ENCODE results near the gene FIGN. TPM values are rescaled to one million over a fixed set of nuclear protein-coding genes. Genes with fewer than 3 reads are reported as not detected.

Gene FIGN
- total RNA-seq, 2 experiments from 2014 or later: not detected

GRCh38 chr2:163604941-163605555 is 130.8 kb downstream of the FIGN start:
- Mint-ChIP-seq H3K4me1 (no peaks in the 10 kb centered on the region), H3K4me3 (no peak overlapping the region), H3K9me3 (no peaks in the 10 kb centered on the region), H3K27me3 (no peaks in the 10 kb centered on the region), H3K36me3 (ENCODE audit: low read depth) (no peaks in the 10 kb centered on the region), H3K27ac (no peak overlapping the region)
- ChIA-PET POLR2A (no interaction called here), CTCF (no interaction called here)
- no peak for DNase-seq

- Mint-ChIP-seq H3K4me3 (no peak overlapping the region), H3K36me3 (ENCODE audit: low read depth) (no peaks in the 10 kb centered on the region), H3K27me3 (no peaks in the 10 kb centered on the region), H3K27ac (no peak overlapping the region), H3K4me1 (no peaks in the 10 kb centered on the region), H3K9me3 (no peaks in the 10 kb centered on the region)
- no peak for DNase-seq
- CTCF ChIA-PET: no interaction called here
- POLR2A ChIA-PET: no interaction called here
Measured at GRCh38 chr2:163602196-163602595, 133.6 kb downstream of the FIGN start.

GRCh38 chr2:163601377-163601776 is 134.4 kb downstream of the FIGN start:
- ChIA-PET CTCF (no interaction called here), POLR2A (no interaction called here)
- H3K36me3 Mint-ChIP-seq (ENCODE audit: low read depth): no peaks in the 10 kb centered on the region
- H3K27me3 Mint-ChIP-seq: no peaks in the 10 kb centered on the region
- DNase-seq: no peak
- no peak overlapping the region for H3K4me3 Mint-ChIP-seq
- no peaks in the 10 kb centered on the region for H3K4me1 Mint-ChIP-seq
- no peaks in the 10 kb centered on the region for H3K9me3 Mint-ChIP-seq
- H3K27ac Mint-ChIP-seq: no peak overlapping the region

GRCh38 chr2:163600801-163601200 is 135.0 kb downstream of the FIGN start:
- H3K36me3 Mint-ChIP-seq (ENCODE audit: low read depth): no peaks in the 10 kb centered on the region
- no peak overlapping the region for H3K4me3 Mint-ChIP-seq
- no peaks in the 10 kb centered on the region for H3K4me1 Mint-ChIP-seq
- H3K27ac Mint-ChIP-seq: no peak overlapping the region
- DNase-seq: no peak
- H3K9me3 Mint-ChIP-seq: no peaks in the 10 kb centered on the region
- ChIA-PET CTCF (no interaction called here), POLR2A (no interaction called here)
- no peaks in the 10 kb centered on the region for H3K27me3 Mint-ChIP-seq

- no peaks in the 10 kb centered on the region for H3K4me1 Mint-ChIP-seq
- no peak overlapping the region for H3K4me3 Mint-ChIP-seq
Measured at GRCh38 chr2:163595028-163595427, 140.8 kb downstream of the FIGN start.

GRCh38 chr2:163594497-163594896 is 141.3 kb downstream of the FIGN start:
- POLR2A ChIA-PET: no interaction called here
- no peak for DNase-seq
- no peaks in the 10 kb centered on the region for H3K36me3 Mint-ChIP-seq (ENCODE audit: low read depth)
- CTCF ChIA-PET: no interaction called here
- H3K27ac Mint-ChIP-seq: no peak overlapping the region
- no peaks in the 10 kb centered on the region for H3K9me3 Mint-ChIP-seq
- H3K4me3 Mint-ChIP-seq: no peak overlapping the region
- H3K4me1 Mint-ChIP-seq: no peaks in the 10 kb centered on the region
- no peaks in the 10 kb centered on the region for H3K27me3 Mint-ChIP-seq

More at GRCh38 chr2:163595028-163595427, 140.8 kb downstream of the FIGN start:
- DNase-seq: no peak
- Mint-ChIP-seq H3K27me3 (no peaks in the 10 kb centered on the region), H3K27ac (no peak overlapping the region), H3K9me3 (no peaks in the 10 kb centered on the region), H3K36me3 (ENCODE audit: low read depth) (no peaks in the 10 kb centered on the region)
- POLR2A ChIA-PET: no interaction called here
- CTCF ChIA-PET: no interaction called here

- H3K9me3 Mint-ChIP-seq: no peaks in the 10 kb centered on the region
- CTCF ChIA-PET: no interaction called here
- no peak overlapping the region for H3K4me3 Mint-ChIP-seq
- no peaks in the 10 kb centered on the region for H3K4me1 Mint-ChIP-seq
- POLR2A ChIA-PET: interaction anchor here (0.7 kb wide), 1 partner anchor 136 kb away, joined by 4 read pairs; no protein-coding TSS in a partner anchor
- no peak for DNase-seq
- no peaks in the 10 kb centered on the region for H3K27me3 Mint-ChIP-seq
- no peaks in the 10 kb centered on the region for H3K36me3 Mint-ChIP-seq (ENCODE audit: low read depth)
- no peak overlapping the region for H3K27ac Mint-ChIP-seq
Measured at GRCh38 chr2:163593982-163594381, 141.8 kb downstream of the FIGN start.

GRCh38 chr2:163592954-163593622 is 142.7 kb downstream of the FIGN start:
- Mint-ChIP-seq H3K27me3 (no peaks in the 10 kb centered on the region), H3K36me3 (ENCODE audit: low read depth) (no peaks in the 10 kb centered on the region), H3K9me3 (no peaks in the 10 kb centered on the region), H3K4me1 (no peaks in the 10 kb centered on the region), H3K4me3 (no peak overlapping the region), H3K27ac (no peak overlapping the region)
- POLR2A ChIA-PET: interaction anchor here (0.7 kb wide), 1 partner anchor 135 kb away, joined by 4 read pairs; no protein-coding TSS in a partner anchor
- CTCF ChIA-PET: no interaction called here
- no peak for DNase-seq

- Mint-ChIP-seq H3K36me3 (ENCODE audit: low read depth) (no peaks in the 10 kb centered on the region), H3K4me1 (no peaks in the 10 kb centered on the region), H3K27me3 (no peaks in the 10 kb centered on the region), H3K4me3 (no peak overlapping the region), H3K27ac (no peak overlapping the region), H3K9me3 (no peaks in the 10 kb centered on the region)
- POLR2A ChIA-PET: no interaction called here
- no peak for DNase-seq
- CTCF ChIA-PET: no interaction called here
Measured at GRCh38 chr2:163591461-163591860, 144.3 kb downstream of the FIGN start.

- no peak overlapping the region for H3K4me3 Mint-ChIP-seq
- H3K36me3 Mint-ChIP-seq (ENCODE audit: low read depth): no peaks in the 10 kb centered on the region
- no peak for DNase-seq
- ChIA-PET CTCF (no interaction called here), POLR2A (no interaction called here)
- no peaks in the 10 kb centered on the region for H3K27me3 Mint-ChIP-seq
- peaks cover 3% of the 10 kb centered on the region for H3K9me3 Mint-ChIP-seq
- no peaks in the 10 kb centered on the region for H3K4me1 Mint-ChIP-seq
- H3K27ac Mint-ChIP-seq: no peak overlapping the region
Measured at GRCh38 chr2:163580757-163581156, 155.1 kb downstream of the FIGN start.

- H3K4me1 Mint-ChIP-seq: no peaks in the 10 kb centered on the region
- CTCF ChIA-PET: no interaction called here
- H3K9me3 Mint-ChIP-seq: peaks cover 5% of the 10 kb centered on the region
- DNase-seq: no peak
- H3K27ac Mint-ChIP-seq: no peak overlapping the region
- H3K36me3 Mint-ChIP-seq (ENCODE audit: low read depth): no peaks in the 10 kb centered on the region
- no peaks in the 10 kb centered on the region for H3K27me3 Mint-ChIP-seq
- POLR2A ChIA-PET: no interaction called here
- H3K4me3 Mint-ChIP-seq: no peak overlapping the region
Measured at GRCh38 chr2:163574309-163574708, 161.5 kb downstream of the FIGN start.

GRCh38 chr2:163573652-163574051 is 162.2 kb downstream of the FIGN start:
- H3K36me3 Mint-ChIP-seq (ENCODE audit: low read depth): no peaks in the 10 kb centered on the region
- H3K4me1 Mint-ChIP-seq: no peaks in the 10 kb centered on the region
- H3K27ac Mint-ChIP-seq: no peak overlapping the region
- no peak overlapping the region for H3K4me3 Mint-ChIP-seq
- no peak for DNase-seq
- H3K27me3 Mint-ChIP-seq: no peaks in the 10 kb centered on the region
- CTCF ChIA-PET: no interaction called here
- POLR2A ChIA-PET: no interaction called here
- peaks cover 5% of the 10 kb centered on the region for H3K9me3 Mint-ChIP-seq

- Mint-ChIP-seq H3K4me3 (no peak overlapping the region), H3K36me3 (ENCODE audit: low read depth) (no peaks in the 10 kb centered on the region), H3K9me3 (peaks cover 5% of the 10 kb centered on the region), H3K4me1 (no peaks in the 10 kb centered on the region), H3K27me3 (no peaks in the 10 kb centered on the region), H3K27ac (no peak overlapping the region)
- ChIA-PET POLR2A (no interaction called here), CTCF (no interaction called here)
- no peak for DNase-seq
Measured at GRCh38 chr2:163572850-163573249, 163.0 kb downstream of the FIGN start.
